Measurements from ENCODE around the gene FOXC1. TPM values are rescaled to one million over a fixed set of nuclear protein-coding genes. Genes with fewer than 3 reads are reported as not detected.

Gene FOXC1
- total RNA-seq, 1 experiment from 2014 or later = 7.3 TPM

DNA sequence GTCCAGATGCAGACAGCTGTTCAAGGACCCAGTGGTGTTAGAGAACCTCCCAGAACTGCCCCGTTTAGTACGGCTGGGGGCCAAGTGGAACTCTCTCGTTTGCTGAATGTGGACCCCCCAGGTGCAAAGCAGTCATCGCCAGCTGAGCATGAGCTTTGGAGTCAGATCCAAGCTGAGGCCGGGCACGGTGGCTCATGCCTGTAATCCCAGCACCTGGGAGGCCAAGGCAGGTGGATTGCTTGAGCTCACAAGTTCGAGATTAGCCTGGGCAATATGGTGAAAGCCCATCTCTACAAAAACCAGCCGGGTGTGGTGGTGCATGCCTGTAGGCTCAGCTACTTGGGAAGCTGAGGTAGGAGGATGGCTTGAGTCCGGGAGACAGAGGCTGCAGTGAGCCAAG, 29.7 kb downstream of the FOXC1 start:
- H3K9me2 ChIP-seq (replicated peaks; ENCODE audit: low read length) = no peaks in the 10 kb centered on the region
- no peaks in the 10 kb centered on the region for H3K36me3 ChIP-seq (ENCODE audit: low read depth, low read length)
- no peak overlapping the region for H3K27ac ChIP-seq (ENCODE audit: low read length)
- H3K79me2 ChIP-seq (ENCODE audit: low read length) = no peaks in the 10 kb centered on the region
- ATAC-seq (no peak), DNase-seq (no peak)
- H3K9ac ChIP-seq (ENCODE audit: low read length) = no peak overlapping the region
- no peaks in the 10 kb centered on the region for H4K20me1 ChIP-seq (ENCODE audit: low read length)
- no peak overlapping the region for H3K4me2 ChIP-seq (ENCODE audit: low read length)
- ChIA-PET CTCF (no interaction called here), POLR2A (ENCODE audit: unreplicated experiment) (interaction anchor here (0.5 kb wide), 1 partner anchor 26 kb away, joined by 3 read pairs; no protein-coding TSS in a partner anchor)
- H3F3A ChIP-seq (ENCODE audit: low read length, unreplicated experiment) = no peaks in the 10 kb centered on the region
- intact Hi-C loops (cut with micrococcal nuclease) = no loop called here
- no peak overlapping the region for H3K4me3 ChIP-seq (ENCODE audit: low read length)
- no peak overlapping the region for H2AFZ ChIP-seq (ENCODE audit: low read length)
- BruUV-seq (replicated peaks) = no TSS peak
- H3K9me3 ChIP-seq (ENCODE audit: low read length) = no peaks in the 10 kb centered on the region
- H3K27me3 ChIP-seq (ENCODE audit: low read length) = no peaks in the 10 kb centered on the region
- TF ChIP-seq EZH2 (IDR thresholded peaks at IDR 0.05; ENCODE audit: low read length, unreplicated experiment) (no peak), EZH2phosphoT487 (IDR thresholded peaks at IDR 0.05; ENCODE audit: borderline replicate concordance, low read length) (no peak)
- TF ChIP-seq, protein P1, sequence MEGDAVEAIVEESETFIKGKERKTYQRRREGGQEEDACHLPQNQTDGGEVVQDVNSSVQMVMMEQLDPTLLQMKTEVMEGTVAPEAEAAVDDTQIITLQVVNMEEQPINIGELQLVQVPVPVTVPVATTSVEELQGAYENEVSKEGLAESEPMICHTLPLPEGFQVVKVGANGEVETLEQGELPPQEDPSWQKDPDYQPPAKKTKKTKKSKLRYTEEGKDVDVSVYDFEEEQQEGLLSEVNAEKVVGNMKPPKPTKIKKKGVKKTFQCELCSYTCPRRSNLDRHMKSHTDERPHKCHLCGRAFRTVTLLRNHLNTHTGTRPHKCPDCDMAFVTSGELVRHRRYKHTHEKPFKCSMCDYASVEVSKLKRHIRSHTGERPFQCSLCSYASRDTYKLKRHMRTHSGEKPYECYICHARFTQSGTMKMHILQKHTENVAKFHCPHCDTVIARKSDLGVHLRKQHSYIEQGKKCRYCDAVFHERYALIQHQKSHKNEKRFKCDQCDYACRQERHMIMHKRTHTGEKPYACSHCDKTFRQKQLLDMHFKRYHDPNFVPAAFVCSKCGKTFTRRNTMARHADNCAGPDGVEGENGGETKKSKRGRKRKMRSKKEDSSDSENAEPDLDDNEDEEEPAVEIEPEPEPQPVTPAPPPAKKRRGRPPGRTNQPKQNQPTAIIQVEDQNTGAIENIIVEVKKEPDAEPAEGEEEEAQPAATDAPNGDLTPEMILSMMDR (conservative IDR thresholded peaks at IDR 0.05; ENCODE audit: low read depth, low read length) = no peak
- H3K4me1 ChIP-seq (ENCODE audit: insufficient read depth, low read length) = peaks cover 34% of the 10 kb centered on the region

GRCh38 chr6:1640476-1640875, 30.8 kb downstream of the FOXC1 start:
- intact Hi-C loops (cut with micrococcal nuclease) = no loop called here
- H3K27me3 ChIP-seq (ENCODE audit: low read length) = no peaks in the 10 kb centered on the region
- no peak overlapping the region for H3K27ac ChIP-seq (ENCODE audit: low read length)
- H3K4me2 ChIP-seq (ENCODE audit: low read length) = no peak overlapping the region
- no peaks in the 10 kb centered on the region for H3K9me2 ChIP-seq (replicated peaks; ENCODE audit: low read length)
- DNase-seq (no peak), ATAC-seq (no peak)
- H3K9me3 ChIP-seq (ENCODE audit: low read length) = no peaks in the 10 kb centered on the region
- no peaks in the 10 kb centered on the region for H3K79me2 ChIP-seq (ENCODE audit: low read length)
- ChIA-PET CTCF (no interaction called here), POLR2A (ENCODE audit: unreplicated experiment) (no interaction called here)
- no peaks in the 10 kb centered on the region for H4K20me1 ChIP-seq (ENCODE audit: low read length)
- no peaks in the 10 kb centered on the region for H3F3A ChIP-seq (ENCODE audit: low read length, unreplicated experiment)
- no peak overlapping the region for H2AFZ ChIP-seq (ENCODE audit: low read length)
- H3K4me1 ChIP-seq (ENCODE audit: insufficient read depth, low read length) = peaks cover 34% of the 10 kb centered on the region
- BruUV-seq (replicated peaks) = no TSS peak
- no peaks in the 10 kb centered on the region for H3K36me3 ChIP-seq (ENCODE audit: low read depth, low read length)
- no peak overlapping the region for H3K4me3 ChIP-seq (ENCODE audit: low read length)
- TF ChIP-seq EZH2phosphoT487 (IDR thresholded peaks at IDR 0.05; ENCODE audit: borderline replicate concordance, low read length) = no peak
- TF ChIP-seq EZH2 (IDR thresholded peaks at IDR 0.05; ENCODE audit: low read length, unreplicated experiment) = no peak
- TF ChIP-seq, protein P1 (conservative IDR thresholded peaks at IDR 0.05; ENCODE audit: low read depth, low read length) = no peak
- H3K9ac ChIP-seq (ENCODE audit: low read length) = no peak overlapping the region

GRCh38 chr6:1641343-1641885, 31.7 kb downstream of the FOXC1 start:
- ChIA-PET POLR2A (ENCODE audit: unreplicated experiment) (no interaction called here), CTCF (no interaction called here)
- Histone ChIP-seq H3F3A (ENCODE audit: low read length, unreplicated experiment) (no peaks in the 10 kb centered on the region), H3K27ac (ENCODE audit: low read length) (no peak overlapping the region), H3K27me3 (ENCODE audit: low read length) (no peaks in the 10 kb centered on the region), H3K4me1 (ENCODE audit: insufficient read depth, low read length) (peaks cover 32% of the 10 kb centered on the region), H2AFZ (ENCODE audit: low read length) (no peak overlapping the region), H4K20me1 (ENCODE audit: low read length) (no peaks in the 10 kb centered on the region), H3K79me2 (ENCODE audit: low read length) (no peaks in the 10 kb centered on the region), H3K9me2 (replicated peaks; ENCODE audit: low read length) (no peaks in the 10 kb centered on the region), H3K36me3 (ENCODE audit: low read depth, low read length) (no peaks in the 10 kb centered on the region), H3K4me3 (ENCODE audit: low read length) (no peak overlapping the region), H3K9me3 (ENCODE audit: low read length) (no peaks in the 10 kb centered on the region), H3K4me2 (ENCODE audit: low read length) (peak overlapping the region; percentile 38; the same call in 1 of the 2 replicates), H3K9ac (ENCODE audit: low read length) (no peak overlapping the region)
- intact Hi-C loops (cut with micrococcal nuclease) = no loop called here
- TF ChIP-seq, protein P1 (conservative IDR thresholded peaks at IDR 0.05; ENCODE audit: low read depth, low read length) = no peak
- ATAC-seq (peak; percentile 86), DNase-seq (peak; percentile 91)
- no TSS peak for BruUV-seq (replicated peaks)
